Activated CD4-positive, CD25-positive, alpha-beta regulatory T cell treated with anti-CD3 and anti-CD28 coated beads, Interleukin-2, amount 50 U/mL, for 16 hours (primary cell): ENCODE measurements around the gene MND1.
"Not testable (repeated sequence)": the region's sequence is repeated elsewhere in the genome, so short reads cannot be mapped to it uniquely, and the experiment has no call there.

Experiments used
- DNase-seq: peaks from one replicate; pipeline ENCODE4 v3.0.0-alpha.2; 2020; ENCODE audit warnings: low read depth, low spot score

MND1 gene

DNA sequence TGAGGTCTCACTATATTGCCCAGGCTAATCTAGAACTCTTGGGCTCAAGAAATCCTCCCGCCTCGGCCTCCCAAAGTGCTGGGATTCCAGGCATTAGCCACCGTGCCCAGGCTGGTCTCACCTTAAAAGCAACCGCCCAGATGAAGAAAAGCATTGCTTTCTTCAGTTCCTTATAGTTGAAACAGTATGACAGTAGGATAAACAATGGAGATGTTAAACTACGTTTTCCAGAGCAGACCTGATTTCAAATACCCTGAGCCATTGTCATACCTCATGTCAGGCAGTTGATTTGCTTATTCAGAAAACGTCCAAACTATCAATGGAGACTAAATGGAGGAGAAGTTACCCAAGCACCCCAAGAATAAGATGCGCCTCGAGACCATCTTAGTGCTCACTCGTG is 95.3 kb downstream of the MND1 start:
- no peak for DNase-seq

DNA sequence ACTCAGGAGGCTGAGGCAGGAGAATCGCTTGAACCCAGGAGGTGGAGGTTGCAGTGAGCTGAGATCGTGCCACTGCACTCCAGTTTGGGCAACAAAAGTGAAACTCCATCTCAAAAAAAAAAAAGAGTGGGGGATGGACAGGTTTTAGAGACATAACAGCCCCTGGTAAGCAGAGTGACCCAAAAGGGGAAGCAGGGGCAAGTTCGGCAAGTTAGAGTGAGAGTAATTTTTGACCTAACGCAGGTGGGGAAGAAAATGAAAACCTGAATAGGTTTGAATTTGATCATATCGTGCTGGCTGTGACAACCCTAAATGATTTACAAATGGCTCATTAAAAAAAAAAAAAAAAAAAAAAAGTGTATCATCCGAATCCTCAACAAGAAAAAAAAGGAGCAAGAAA is 96.0 kb downstream of the MND1 start:
- no peak for DNase-seq

DNA sequence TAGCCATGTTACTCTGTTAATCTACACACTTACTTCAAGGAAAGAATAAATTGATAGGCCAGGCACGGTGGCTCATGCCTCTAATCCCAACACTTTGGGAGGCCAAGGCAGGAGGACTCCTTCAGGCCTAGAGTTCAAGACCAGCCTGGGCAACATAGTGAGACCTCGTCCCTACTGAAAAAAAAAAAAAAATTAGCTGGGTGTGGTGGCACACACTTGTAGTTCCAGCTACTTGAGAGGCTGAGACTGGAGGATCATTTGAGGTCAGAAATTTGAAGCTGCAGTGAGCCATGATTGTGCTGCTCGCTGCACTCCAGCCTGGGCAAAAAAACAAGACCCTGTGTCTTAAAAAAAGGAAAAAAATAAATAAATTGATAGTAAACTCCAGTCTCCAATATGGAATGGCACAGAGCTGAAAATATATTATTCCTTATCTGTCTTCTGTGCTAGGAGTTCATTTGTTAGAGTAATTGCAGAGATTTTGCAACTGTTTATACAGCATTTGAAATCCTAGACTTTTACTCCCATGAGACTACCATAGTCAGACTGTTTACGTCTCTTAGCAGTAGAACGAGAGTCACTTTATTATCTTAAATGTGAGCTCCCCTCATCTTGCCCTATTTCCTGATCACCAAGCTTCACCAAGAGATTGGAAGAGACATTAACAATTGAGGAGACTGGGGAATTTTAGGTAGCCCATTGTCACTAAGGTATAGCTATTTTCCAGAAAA is 102.9 kb downstream of the MND1 start:
- DNase-seq: no peak

DNA sequence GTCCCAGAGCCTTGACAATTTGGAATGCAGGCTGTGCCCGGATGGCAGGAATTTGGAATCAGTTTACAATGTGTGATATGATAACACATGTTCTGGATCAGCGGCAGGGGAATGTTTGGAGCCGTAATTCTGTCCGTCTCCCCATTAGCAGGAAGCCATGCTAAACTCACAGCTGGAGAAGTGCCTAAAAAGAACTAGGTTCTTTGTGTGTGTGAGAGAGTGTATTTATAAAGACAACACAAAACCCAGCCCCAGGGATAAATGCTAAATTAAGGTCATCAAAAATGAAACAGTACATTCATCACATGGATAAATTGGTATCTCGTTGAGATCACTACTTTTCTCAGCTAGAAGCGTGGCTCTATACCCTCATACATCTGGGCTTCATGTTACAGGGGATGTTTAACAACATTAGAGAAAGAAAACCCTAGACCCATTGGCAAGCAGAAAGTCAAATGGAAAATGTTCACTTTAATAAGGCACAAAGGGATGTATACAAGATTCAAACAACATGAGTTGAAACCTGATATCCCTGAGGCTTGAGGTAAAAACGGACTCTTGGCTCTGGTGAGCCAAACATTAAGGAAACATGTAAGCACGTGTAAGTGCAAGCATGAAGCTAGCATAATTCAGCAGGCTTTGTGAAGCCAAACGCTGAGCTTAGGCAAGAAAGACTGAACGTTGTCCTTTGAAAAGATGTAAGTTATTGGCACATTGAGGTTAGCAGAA is 103.7 kb downstream of the MND1 start:
- DNase-seq: no peak

DNA sequence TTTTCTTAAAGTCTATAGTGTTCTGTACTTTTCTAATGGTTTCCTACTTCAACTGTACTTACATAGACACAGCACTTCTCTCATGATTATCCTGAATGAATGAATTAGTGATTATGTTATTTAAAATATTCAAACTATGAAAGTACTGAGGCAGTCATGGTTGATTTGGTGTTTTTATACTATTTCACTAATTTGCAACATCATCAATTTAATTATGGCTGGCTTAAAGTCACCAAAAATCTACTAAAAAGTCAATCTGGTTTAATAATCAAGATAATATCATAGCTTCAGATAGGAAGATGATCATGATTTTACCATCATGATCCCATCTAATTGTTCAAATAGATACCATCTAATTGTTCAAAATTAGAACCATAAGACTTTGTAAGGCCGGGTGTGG is 104.8 kb downstream of the MND1 start:
- DNase-seq: no peak

DNA sequence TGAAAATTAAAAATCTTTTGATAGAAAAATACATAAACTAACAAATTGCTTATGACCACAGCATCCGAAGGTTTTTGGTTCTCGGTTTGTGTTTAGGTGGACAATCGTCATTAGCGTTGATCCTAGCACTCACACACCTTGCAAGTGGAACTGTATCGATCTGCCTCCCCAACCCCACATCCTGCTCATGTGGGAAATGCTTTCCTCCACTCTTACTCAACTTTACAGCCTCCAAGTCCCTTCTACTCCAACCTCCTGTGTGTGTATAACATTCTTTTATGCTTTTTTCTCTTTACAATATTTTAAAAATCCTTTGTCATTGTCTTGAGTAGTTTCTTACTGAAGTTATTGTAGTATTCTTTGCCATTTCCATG is 106.0 kb downstream of the MND1 start:
- DNase-seq: no peak

DNA sequence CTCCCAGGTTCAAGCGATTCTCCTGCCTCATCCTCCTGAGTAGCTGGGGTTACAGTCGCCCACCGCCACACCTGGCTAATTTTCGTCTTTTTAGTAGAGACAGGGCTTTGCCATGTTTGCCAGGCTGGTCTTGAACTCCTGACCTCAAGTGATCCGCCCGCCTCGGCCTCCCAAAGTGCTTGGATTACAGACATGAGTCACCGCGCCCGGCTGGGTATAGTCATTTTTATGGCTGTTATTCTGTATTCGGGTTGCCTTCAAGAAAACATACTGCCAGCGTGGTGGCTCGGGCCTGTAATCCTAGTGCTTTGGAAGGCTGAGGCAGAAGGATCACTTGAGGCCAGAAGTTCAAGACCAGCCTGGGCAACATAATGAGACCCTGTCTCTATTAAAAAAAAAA is 106.7 kb downstream of the MND1 start:
- DNase-seq: not testable (repeated sequence)

DNA sequence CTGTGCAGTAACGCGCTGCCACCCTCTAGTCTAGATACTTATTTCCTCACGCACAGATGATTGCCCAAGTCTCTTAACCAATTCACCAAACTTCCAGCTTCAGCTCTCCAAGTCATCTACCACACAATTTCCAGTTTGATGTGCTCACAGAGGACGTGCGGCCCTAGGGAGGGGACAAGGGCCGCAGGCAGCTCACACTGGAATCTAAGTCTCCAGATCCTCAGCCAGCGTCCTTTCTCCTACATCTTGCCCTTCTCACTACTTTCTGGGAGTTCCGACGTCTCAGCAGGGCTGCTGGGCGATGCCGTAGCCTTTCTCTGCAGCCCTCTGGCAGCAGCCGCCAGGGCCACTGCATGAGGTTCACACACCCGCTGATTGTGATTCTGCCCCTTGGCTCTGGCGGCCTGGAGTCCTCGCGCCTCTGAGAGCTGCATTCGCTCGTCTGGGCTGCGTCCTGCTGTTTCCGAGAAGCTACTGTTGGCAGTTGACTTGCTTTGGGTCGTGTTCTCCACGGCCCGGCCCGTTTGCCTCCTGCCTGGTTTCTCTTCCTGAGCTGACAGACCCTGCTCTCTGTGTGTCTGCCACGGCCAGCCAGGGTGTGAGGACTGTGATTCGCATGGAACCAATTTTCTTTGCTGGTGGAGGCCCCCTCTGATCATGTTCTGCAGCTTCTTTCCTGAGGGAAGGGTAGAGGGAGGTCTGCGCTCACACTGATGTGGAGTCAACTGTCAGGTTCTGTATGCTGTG is 107.6 kb downstream of the MND1 start:
- no peak for DNase-seq

DNA sequence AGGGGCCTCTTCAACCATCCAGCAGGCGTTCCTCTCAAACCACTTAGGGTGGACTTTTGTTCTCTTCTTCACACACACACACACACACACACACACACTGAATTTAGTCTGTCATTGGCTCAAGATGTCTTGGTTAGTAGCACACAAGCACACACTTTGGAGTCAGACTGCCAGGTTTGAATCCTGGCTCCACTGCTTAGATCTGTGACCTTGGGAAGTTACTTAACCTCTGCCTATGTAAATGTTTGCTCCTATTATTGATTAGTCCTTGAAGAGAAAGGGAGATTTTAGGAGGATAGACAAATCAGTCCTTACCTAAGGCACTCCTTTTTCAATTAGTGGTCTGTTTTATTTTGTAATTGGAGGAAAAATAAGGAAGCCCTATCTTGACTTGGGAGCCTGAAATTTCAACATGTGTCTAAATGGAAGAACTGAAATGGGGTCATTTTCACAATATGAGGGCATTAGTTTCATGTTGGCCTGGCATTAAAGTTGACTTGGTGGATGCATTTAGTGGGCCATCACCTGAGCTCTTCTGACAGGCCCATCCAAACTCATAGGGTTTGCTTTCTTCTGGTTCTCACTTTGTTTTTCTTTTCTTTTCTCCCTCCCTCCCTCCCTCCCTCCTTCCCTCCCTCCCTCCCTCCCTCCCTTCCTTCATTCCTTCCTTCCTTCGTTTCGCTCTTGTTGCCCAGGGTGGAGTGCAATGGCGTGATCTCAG is 108.3 kb downstream of the MND1 start:
- DNase-seq: no peak

DNA sequence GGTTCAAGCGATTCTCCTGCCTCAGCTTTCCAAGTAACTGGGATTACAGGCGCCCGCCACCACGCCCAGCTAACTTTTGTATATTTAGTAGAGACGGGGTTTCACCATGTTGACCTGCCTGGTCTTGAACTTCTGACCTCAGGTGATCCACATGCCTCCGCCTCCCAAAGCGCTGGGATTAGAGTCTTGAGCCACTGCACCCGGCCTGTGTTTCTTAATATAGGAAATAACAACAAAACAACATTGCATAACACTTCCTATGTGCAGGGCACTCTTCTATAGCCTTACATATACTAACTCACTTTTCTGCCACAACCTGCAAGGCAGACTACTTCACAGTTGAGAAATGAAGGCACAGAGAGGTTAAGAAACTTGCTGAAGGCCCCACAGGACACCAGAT is 108.9 kb downstream of the MND1 start:
- no peak for DNase-seq

DNA sequence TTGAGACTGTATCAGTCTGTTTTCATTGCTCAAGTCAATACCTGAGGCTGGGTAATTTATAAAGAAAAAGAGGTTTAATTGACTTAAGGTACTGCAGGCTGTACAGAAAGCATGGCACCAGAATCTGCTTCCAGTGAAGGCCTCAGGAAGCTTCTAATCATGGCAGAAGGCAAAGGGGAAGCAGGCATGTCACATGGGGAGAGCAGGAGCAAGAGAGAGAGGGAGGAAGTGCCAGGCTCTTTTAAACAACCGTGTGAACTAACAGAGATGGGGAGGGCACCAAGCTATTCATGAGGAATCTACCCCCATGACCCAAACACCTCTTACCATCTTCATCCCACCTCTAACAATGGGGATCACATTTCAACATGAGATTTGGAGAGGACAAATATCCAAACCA is 114.5 kb downstream of the MND1 start:
- no peak for DNase-seq

DNA sequence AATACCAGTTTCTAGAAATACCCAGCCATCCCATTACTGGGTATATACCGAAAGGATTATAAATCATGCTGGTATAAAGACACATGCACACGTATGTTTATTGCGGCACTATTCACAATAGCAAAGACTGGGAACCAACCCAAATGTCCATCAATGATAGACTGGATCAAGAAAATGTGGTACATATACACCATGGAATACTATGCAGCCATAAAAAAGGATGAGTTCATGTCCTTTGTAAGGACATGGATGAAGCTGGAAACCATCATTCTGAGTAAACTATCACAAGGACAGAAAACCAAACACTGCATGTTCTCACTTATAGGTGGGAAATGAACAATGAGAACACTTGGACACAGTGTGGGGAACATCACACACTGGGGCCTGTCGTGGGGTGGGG is 117.1 kb downstream of the MND1 start:
- not testable (repeated sequence) for DNase-seq

DNA sequence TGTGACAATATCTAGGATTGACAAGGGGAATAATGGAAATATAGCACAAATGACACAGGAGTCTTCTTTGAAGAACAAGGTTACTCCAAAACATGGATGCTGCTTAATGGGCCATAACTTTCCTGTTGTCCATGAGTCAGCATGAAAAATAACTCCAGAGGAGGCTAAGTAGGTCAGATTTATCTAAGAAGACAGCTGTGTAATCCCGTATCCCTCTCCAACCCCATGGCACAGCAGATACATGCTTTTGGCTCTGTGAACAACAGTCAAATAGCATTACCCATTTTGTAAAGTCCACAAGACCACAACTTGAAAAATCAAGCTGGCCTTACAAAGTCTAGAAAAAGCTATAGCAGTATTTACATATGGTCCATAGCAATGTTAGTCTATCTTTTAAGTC is 119.6 kb downstream of the MND1 start:
- DNase-seq: no peak
